ENCODE results near the gene CCDC92. TPM values are rescaled to one million over a fixed set of nuclear protein-coding genes. Genes with fewer than 3 reads are reported as not detected.

Gene CCDC92
- total and polyA plus RNA-seq, 2 donors (not counting 3 experiments of a cell fraction or from before 2014, with no cell fraction given), result 41.2 to 41.6 TPM

DNA sequence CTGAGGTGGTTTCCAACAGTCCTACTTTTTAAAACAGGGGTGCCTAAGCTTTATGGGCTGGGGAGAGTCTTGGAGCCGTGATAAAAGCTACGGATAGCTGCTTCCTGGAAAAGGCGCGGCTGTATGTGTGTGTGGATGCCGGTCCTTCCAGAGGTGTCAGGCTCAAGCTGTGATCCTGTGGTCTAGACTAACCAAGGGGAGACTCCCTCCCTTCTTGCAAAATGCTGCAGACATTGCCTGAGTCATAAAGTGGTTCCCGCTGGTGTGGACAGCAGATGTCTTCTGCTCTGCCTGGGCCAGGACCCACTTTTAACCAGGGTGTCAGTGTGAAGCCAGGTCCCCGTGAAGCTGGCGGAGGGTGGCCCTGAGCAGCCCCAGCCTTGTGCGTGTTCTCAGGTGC, 37.8 kb downstream of the CCDC92 start:
- no peaks in the 10 kb centered on the region for H3K27me3 ChIP-seq (ENCODE audit: control insufficient read depth in 2 of 2, insufficient read depth in 2 of 2, low read length in 2 of 2)
- H3K79me2 ChIP-seq (ENCODE audit: control insufficient read depth, insufficient read depth, low read length), result no peaks in the 10 kb centered on the region
- no TSS peak for BruUV-seq (replicated peaks)
- FAIRE-seq, result no peak
- no peak for DNase-seq (ENCODE audit: low read depth, low spot score)
- no peaks in the 10 kb centered on the region for H3K4me1 ChIP-seq (ENCODE audit: control insufficient read depth, extremely low read depth, insufficient read depth, low read length)
- H3K27ac ChIP-seq (ENCODE audit: insufficient read depth, low read depth, low read length), result no peak overlapping the region
- H3K9ac ChIP-seq (replicated peaks; ENCODE audit: extremely low read depth, insufficient read depth, low read length), result no peak overlapping the region
- dilution Hi-C loops (cut with MboI; ENCODE audit: extremely low pct_ligation_motif_present, low sequenced_read_pairs) (no loop called here), intact Hi-C loops (cut with micrococcal nuclease) (no loop called here)
- no peak overlapping the region for H2AFZ ChIP-seq (ENCODE audit: low read depth, low read length)
- H4K20me1 ChIP-seq (replicated peaks; ENCODE audit: control insufficient read depth, extremely low read depth, insufficient read depth, low read length), result no peaks in the 10 kb centered on the region
- H3K36me3 ChIP-seq (ENCODE audit: control insufficient read depth in 2 of 2, extremely low read depth in 1 of 2, insufficient read depth in 2 of 2, low read length in 2 of 2), result peaks cover 0 to 2% of the 10 kb centered on the region in 2 experiments
- TF ChIP-seq JUN (IDR thresholded peaks at IDR 0.05; ENCODE audit: borderline replicate concordance, insufficient read depth, insufficient read length, low read depth), result no peak
- no peak for TF ChIP-seq FOS (IDR thresholded peaks at IDR 0.05; ENCODE audit: borderline replicate concordance, insufficient read depth, low read length)
- TF ChIP-seq GATA2 (IDR thresholded peaks at IDR 0.05; ENCODE audit: insufficient read depth, insufficient read length, low read depth, low read length), result no peak
- TF ChIP-seq EZH2 (IDR thresholded peaks at IDR 0.05; ENCODE audit: borderline replicate concordance, low read depth, low read length, severe bottlenecking), result no peak
- TF ChIP-seq, protein P1, sequence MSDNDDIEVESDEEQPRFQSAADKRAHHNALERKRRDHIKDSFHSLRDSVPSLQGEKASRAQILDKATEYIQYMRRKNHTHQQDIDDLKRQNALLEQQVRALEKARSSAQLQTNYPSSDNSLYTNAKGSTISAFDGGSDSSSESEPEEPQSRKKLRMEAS (IDR thresholded peaks at IDR 0.05; ENCODE audit: insufficient read depth, insufficient read length), result no peak
- TF ChIP-seq MYC (IDR thresholded peaks at IDR 0.05; ENCODE audit: low read depth, low read length), result no peak
- TF ChIP-seq, protein P2, sequence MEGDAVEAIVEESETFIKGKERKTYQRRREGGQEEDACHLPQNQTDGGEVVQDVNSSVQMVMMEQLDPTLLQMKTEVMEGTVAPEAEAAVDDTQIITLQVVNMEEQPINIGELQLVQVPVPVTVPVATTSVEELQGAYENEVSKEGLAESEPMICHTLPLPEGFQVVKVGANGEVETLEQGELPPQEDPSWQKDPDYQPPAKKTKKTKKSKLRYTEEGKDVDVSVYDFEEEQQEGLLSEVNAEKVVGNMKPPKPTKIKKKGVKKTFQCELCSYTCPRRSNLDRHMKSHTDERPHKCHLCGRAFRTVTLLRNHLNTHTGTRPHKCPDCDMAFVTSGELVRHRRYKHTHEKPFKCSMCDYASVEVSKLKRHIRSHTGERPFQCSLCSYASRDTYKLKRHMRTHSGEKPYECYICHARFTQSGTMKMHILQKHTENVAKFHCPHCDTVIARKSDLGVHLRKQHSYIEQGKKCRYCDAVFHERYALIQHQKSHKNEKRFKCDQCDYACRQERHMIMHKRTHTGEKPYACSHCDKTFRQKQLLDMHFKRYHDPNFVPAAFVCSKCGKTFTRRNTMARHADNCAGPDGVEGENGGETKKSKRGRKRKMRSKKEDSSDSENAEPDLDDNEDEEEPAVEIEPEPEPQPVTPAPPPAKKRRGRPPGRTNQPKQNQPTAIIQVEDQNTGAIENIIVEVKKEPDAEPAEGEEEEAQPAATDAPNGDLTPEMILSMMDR (IDR thresholded peaks at IDR 0.05; ENCODE audit: extremely low read depth in 1 of 2, insufficient read depth in 1 of 2, low read depth in 1 of 2, low read length in 2 of 2), result no peak
- TF ChIP-seq POLR2A (IDR thresholded peaks at IDR 0.05; ENCODE audit: low read depth, low read length), result no peak
- TF ChIP-seq POLR2AphosphoS5 (IDR thresholded peaks at IDR 0.05; ENCODE audit: insufficient read depth, low read depth, low read length), result no peak
- no peaks in the 10 kb centered on the region for H3K9me3 ChIP-seq (replicated peaks; ENCODE audit: control insufficient read depth, insufficient read depth, low read length)
- no peaks in the 10 kb centered on the region for H3K9me1 ChIP-seq (replicated peaks; ENCODE audit: control insufficient read depth, extremely low read depth, insufficient read depth, low read length)
- POLR2A ChIA-PET, result no interaction called here
- H3K4me2 ChIP-seq (ENCODE audit: insufficient read depth, low read length), result no peak overlapping the region
- no peak overlapping the region for H3K4me3 ChIP-seq (replicated peaks in 1 of 3; ENCODE audit: insufficient read depth in 1 of 3, low read depth in 1 of 3, low read length in 3 of 3)
- CTCF ChIA-PET, result interaction anchor here (1.1 to 1.5 kb wide), 2 partner anchors 13 to 17 kb away, joined by 3 read pairs; no protein-coding TSS in a partner anchor
